ENCODE data around the gene RALGDS.

GRCh38 chr9:133169102-133169501 lies 48.1 kb upstream of the RALGDS start:
- no peak for TF ChIP-seq CTCF (IDR thresholded peaks at IDR 0.05)
- no peak for TF ChIP-seq EP300 (IDR thresholded peaks at IDR 0.05)
- no peak for TF ChIP-seq POLR2A (IDR thresholded peaks at IDR 0.05)
- TF ChIP-seq POLR2AphosphoS5 (IDR thresholded peaks at IDR 0.05): no peak

Measured in gastroesophageal sphincter (tissue), 3 donors.